Activated T-helper 1 cell treated with anti-CD3 and anti-CD28 coated beads, Interleukin-2, amount 50 U/mL, for 16 hours (primary cell): ENCODE data around the gene REG3A.

Experiments
- DNase-seq, 2 donors: peaks; one replicate each; pipeline ENCODE4 v3.0.0-alpha.2; 2020; ENCODE audit warnings: low read depth in 1 of 2, low spot score in 1 of 2

Gene REG3A

DNA sequence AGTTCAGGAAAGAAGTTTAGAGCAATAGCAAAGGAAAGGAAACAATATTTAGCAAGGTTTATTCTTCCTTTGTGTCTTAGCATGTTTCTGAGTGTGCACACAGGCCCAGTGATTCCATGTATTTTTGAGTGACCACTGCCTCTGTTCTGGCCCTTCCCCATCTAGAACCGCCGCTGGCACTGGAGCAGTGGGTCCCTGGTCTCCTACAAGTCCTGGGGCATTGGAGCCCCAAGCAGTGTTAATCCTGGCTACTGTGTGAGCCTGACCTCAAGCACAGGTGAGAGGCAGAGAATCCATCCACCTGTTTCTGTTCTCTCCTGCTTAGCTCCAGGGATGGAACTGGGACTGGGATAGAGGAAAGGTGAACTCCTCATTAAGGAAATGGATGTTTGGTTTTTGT, 36.9 kb downstream of the REG3A start:
- no peak for DNase-seq

DNA sequence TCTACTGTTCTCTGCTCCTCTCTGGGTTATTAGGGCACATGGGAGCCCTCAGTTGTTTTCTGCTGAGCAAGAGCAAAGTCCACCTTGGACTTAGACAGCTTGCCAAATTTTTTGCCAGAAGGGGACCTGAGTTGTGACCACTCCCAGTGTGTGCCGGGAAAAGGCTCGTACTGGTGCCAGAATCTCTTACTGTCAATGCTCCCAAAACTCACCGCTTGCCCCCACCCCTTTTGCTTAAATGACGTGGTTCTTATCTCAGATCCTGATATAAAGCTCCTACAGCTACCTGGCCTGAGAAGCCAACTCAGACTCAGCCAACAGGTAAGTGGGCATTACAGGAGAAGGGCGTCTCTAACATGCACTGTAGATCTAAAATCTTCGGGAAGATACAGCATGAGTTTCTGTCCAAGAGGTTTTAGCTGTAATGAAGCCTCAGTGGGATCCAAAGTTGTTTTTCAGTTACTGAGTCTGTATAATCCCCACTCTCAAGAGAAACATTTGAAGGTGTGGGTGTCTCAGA, 39.3 kb downstream of the REG3A start, which contains the start of gene REG1A:
TSS of gene REG1A (plus strand) at position 295 of the 520 bp plus-strand sequence. CDS start 374 bp downstream, outside the sequence.
- no peak for DNase-seq

DNA sequence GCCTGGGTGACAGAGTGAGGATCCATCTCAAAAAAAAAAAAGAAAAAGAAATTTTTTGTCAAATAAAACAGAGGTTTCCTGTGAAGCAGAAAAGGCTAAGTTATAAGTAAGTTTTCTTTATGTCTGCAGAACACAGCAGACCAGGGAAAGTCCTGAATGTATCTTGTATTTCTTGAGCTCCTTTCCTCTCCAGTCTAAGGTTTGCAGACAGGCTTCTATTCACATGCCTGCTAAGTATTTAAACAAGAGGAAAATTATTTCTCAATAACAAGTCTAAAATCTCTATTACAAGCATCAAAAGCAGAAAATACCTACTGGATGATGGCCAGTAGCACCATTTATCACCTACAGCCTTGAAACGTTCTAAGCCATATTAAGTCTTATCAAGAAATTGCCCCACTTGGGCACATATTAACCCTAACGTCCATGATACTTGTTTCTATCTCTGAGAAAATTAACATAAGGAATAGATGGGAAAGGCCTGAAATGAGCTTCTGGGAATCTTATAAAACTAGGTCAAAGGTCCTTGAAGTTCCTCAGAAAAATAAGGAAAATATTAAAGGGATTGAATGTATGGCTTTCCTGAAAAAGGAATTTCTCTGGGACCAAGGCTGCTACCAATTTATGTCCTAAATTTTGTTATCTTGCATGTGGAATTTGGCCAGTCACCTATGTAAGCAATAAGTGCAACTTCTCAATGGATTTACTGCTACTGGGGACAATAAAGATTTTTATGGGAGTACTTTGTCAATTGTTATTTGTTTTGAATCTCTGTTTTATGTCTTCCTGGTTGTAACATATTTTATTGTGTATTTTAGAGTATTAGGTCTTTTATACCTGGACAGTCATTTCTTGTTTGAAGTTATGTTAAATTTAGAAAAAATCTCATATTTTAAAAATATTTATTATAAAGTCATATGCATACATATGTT, 42.3 kb downstream of the REG3A start:
- no peak for DNase-seq

DNA sequence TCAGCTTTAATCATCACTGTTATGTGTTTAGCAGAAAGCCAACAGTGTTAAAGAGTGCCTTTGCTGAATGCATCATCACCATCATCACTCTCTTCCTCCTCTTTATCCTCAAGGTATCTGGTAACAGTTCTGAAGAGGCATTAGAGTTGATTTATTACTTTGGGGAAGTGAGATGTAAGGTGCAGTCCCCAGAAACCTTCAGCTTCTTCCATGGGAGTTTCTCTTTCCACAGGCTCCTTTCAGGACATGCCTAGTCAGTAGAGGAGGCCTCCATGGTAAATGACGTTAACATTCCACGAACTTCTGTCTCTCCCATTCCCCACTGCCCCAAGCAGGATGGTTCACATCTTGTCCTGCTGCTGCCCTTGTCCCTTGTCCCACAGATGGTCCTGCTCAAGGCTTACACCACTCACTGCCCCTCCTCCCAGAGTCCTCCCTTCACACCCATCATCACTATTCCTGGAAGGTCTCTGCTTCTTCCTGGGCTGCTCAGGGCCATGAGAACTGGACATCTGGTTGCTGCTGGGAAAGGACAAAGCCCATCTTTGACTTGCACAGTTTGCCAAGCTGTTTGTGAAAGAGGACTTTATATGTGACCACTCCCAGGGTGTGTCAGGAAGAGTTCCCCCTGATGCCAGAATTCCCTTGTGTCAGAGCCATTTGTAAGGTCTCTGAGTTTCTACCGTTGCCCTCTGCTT, 44.6 kb downstream of the REG3A start:
- DNase-seq: no peak

DNA sequence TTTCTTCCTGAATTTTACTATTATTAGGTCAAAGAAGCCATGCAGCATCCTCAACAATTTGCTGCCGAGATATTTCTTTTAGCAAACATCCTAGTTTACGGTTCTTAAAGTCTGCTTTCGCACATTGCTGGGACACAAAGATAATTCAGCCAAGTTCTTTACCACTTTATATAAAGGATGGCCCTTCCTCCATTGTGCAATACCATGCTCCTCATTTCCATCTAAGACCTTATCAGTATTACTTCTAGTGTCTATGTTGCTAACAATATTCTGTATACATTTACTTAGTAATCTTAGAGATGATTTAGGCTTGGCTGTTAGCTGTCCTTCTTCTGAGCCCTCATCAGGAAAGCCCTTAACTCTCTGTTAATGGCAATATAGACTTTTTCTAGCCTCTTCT, 47.3 kb downstream of the REG3A start:
- DNase-seq: no peak
